A549 (cell line): ENCODE data around the gene PGM2L1. TPM values are rescaled to one million over a fixed set of nuclear protein-coding genes. Genes with fewer than 3 reads are reported as not detected.

Experiments used
- BCL3 ChIP-seq: fragments of >200 bp; sonication (Bioruptor Twin); formaldehyde crosslinking; IDR thresholded peaks from 3 replicates; pipeline ENCODE4 v1.6.1; 2016
- CBX2 ChIP-seq: fragments of 200-600 bp; sonication (generic); IDR thresholded peaks from 2 replicates; pipeline ENCODE4 v1.6.1; 2016; ENCODE audit warnings: low read depth, mild to moderate bottlenecking, borderline replicate concordance
- CEBPB ChIP-seq, 2 experiments: fragments of >200 bp in 1 of 2; sonication (Bioruptor Twin) in 1 of 2; formaldehyde crosslinking in 1 of 2; IDR thresholded peaks; 2 replicates each; pipeline ENCODE4 v1.6.1; 2012 to 2016
- CHD4 ChIP-seq: fragments of 200-600 bp; sonication (generic); IDR thresholded peaks from 2 replicates; pipeline ENCODE4 v1.6.1; 2016; ENCODE audit warnings: antibody characterized with exemption, mild to moderate bottlenecking, borderline replicate concordance
- FOXS1 ChIP-seq: fragments of 250-450 bp; sonication (Bioruptor Pico); IDR thresholded peaks from 2 replicates; pipeline ENCODE4 v1.5.0; 2020; ENCODE audit warnings: mild to moderate bottlenecking, moderate library complexity
- GATA3 ChIP-seq: IDR thresholded peaks from 2 replicates; pipeline ENCODE4 v1.6.1; 2012; ENCODE audit warnings: borderline replicate concordance
- HEYL ChIP-seq: fragments of 250-450 bp; sonication (Bioruptor Pico); IDR thresholded peaks from 2 replicates; pipeline ENCODE4 v1.8.0; 2021; ENCODE audit warnings: mild to moderate bottlenecking, moderate library complexity
- HMGXB4 ChIP-seq: fragments of 250-450 bp; sonication (Bioruptor Pico); IDR thresholded peaks from 2 replicates; pipeline ENCODE4 v1.5.0; 2021; ENCODE audit warnings: mild to moderate bottlenecking, moderate library complexity, borderline replicate concordance
- HOXB13 ChIP-seq: fragments of 250-450 bp; sonication (Bioruptor Pico); IDR thresholded peaks from 2 replicates; pipeline ENCODE4 v1.5.0; 2020; ENCODE audit warnings: low read depth, mild to moderate bottlenecking, moderate library complexity
- JUNB ChIP-seq: fragments of >200 bp; sonication (Bioruptor Twin); formaldehyde crosslinking; IDR thresholded peaks from 2 replicates; pipeline ENCODE4 v1.6.1; 2016
- KDM1A ChIP-seq: fragments of 200-600 bp; sonication (generic); IDR thresholded peaks from 2 replicates; pipeline ENCODE4 v1.6.1; 2016; ENCODE audit warnings: low read depth, mild to moderate bottlenecking
- MAZ ChIP-seq: fragments of 150-350 bp; IDR thresholded peaks from 2 replicates; pipeline ENCODE4 v1.6.1; 2014; ENCODE audit warnings: antibody characterized with exemption, low read depth, low read length, borderline replicate concordance
- MYC ChIP-seq: IDR thresholded peaks from 2 replicates; pipeline ENCODE4 v1.6.1; 2012; ENCODE audit warnings: mild to moderate bottlenecking, inconsistent platforms, low read length, improper control_type of control experiment, borderline replicate concordance
- NPAS2 ChIP-seq: fragments of 250-450 bp; sonication (Bioruptor Pico); IDR thresholded peaks from 2 replicates; pipeline ENCODE4 v1.8.0; 2022; ENCODE audit warnings: mild to moderate bottlenecking, moderate library complexity, borderline replicate concordance
- PBX3 ChIP-seq: IDR thresholded peaks from 2 replicates; pipeline ENCODE4 v1.6.1; 2012
- POLR2A ChIP-seq: IDR thresholded peaks from 2 replicates; pipeline ENCODE4 v1.6.1; 2012; ENCODE audit warnings: mild to moderate bottlenecking, low read length
- POLR2AphosphoS2 ChIP-seq: conservative IDR thresholded peaks from 2 replicates; pipeline ENCODE4 v1.6.1; 2012; ENCODE audit warnings: low read length, improper control_type of control experiment, inconsistent platforms
- RARB ChIP-seq: fragments of 250-450 bp; sonication (Bioruptor Pico); IDR thresholded peaks from 2 replicates; pipeline ENCODE4 v1.8.0; 2021; ENCODE audit warnings: mild to moderate bottlenecking, moderate library complexity
- RCOR1 ChIP-seq: fragments of 150-350 bp; IDR thresholded peaks from 2 replicates; pipeline ENCODE4 v1.6.1; 2014; ENCODE audit warnings: antibody characterized with exemption, low read length, low read depth
- REST ChIP-seq: fragments of 200-600 bp; sonication (generic); IDR thresholded peaks from 2 replicates; pipeline ENCODE4 v1.6.1; 2016; ENCODE audit warnings: antibody characterized with exemption, mild to moderate bottlenecking, moderate library complexity
- RNF2 ChIP-seq: fragments of 200-600 bp; sonication (generic); IDR thresholded peaks from 2 replicates; pipeline ENCODE4 v1.6.1; 2016; ENCODE audit warnings: low read depth, mild to moderate bottlenecking, antibody characterized with exemption, moderate library complexity, borderline replicate concordance
- TFCP2L1 ChIP-seq: fragments of 250-450 bp; sonication (Bioruptor Pico); IDR thresholded peaks from 2 replicates; pipeline ENCODE4 v1.5.0; 2021; ENCODE audit warnings: mild to moderate bottlenecking
- ZC3H11A ChIP-seq: fragments of 450-650 bp; IDR thresholded peaks from 2 replicates; pipeline ENCODE4 v1.6.1; 2014; ENCODE audit warnings: antibody characterized with exemption, mild to moderate bottlenecking
- ZFP36 ChIP-seq: fragments of 450-650 bp; IDR thresholded peaks from 2 replicates; pipeline ENCODE4 v1.6.1; 2014; ENCODE audit warnings: borderline replicate concordance; ENCODE audit not compliant: partially characterized antibody
- polyA plus RNA-seq, 4 experiments: library from polyadenylated mRNA; depleted of rRNA in 3 of 4; stranded (reverse); fragments of >200 nt; fragmentation: RNase III in 1 of 4; extraction: RNeasy Plus Mini Kit Qiagen cat#74134 plus additional on column Dnase treatment in 1 of 4; gene quantifications; 2 replicates in 3 of 4; 3 replicates in 1 of 4; pipeline ENCODE4 v1.2.3, GENCODE V29; 2011 to 2017

The PGM2L1 gene
- polyA plus RNA-seq, 2 of the 4 experiments (the other 2 are of a cell fraction), result 21.8 to 23.5 TPM

GRCh38 chr11:74371269-74372052, 26.8 kb downstream of the PGM2L1 start (continued):
- no peak for TF ChIP-seq REST
- TF ChIP-seq GATA3, result peak; percentile 69; the same call in 1 of the 2 replicates
- TF ChIP-seq KDM1A, result no peak
- TF ChIP-seq CHD4, result no peak
- TF ChIP-seq CBX2, result no peak
- TF ChIP-seq HMGXB4 (CRISPR knock-in tag), result no peak
- no peak for TF ChIP-seq BCL3
- no peak for TF ChIP-seq TFCP2L1 (CRISPR knock-in tag)
- no peak for TF ChIP-seq NPAS2 (CRISPR knock-in tag)
- TF ChIP-seq MYC, result no peak
- TF ChIP-seq RNF2, result no peak
- TF ChIP-seq CEBPB (IDR thresholded peaks at IDR 0.05), result peak in 1 of 2 experiments; percentile 43; a peak in 1 of 4 replicates
- no peak for TF ChIP-seq HOXB13 (CRISPR knock-in tag)
- TF ChIP-seq ZFP36, result no peak
- no peak for TF ChIP-seq POLR2AphosphoS2
- TF ChIP-seq JUNB, result peak; percentile 35; the same call in 1 of the 2 replicates
- TF ChIP-seq MAZ, result no peak
- TF ChIP-seq POLR2A, result no peak
- TF ChIP-seq RARB, result no peak
- TF ChIP-seq FOXS1 (CRISPR knock-in tag), result no peak
- no peak for TF ChIP-seq HEYL
- TF ChIP-seq PBX3, result 0 out of 2 replicates have a peak, but pooled peaks have one; percentile 22
- TF ChIP-seq RCOR1, result no peak
- TF ChIP-seq ZC3H11A, result no peak
